GM23338 (cell line): Measurements from ENCODE around the gene UGGT2. TPM values are rescaled to one million over a fixed set of nuclear protein-coding genes. Genes with fewer than 3 reads are reported as not detected.

Experiments used
- ATAC-seq: fragments of 200-7000 bp; cut with Tn5 transposase; 3 replicates; pipeline ENCODE4 v1.9.1; 2020
- DNase-seq: peaks from one replicate; pipeline ENCODE4 v3.0.0-alpha.2; 2015; ENCODE audit warnings: low spot score
- H2AFZ ChIP-seq: fragments of 200-600 bp; sonication (generic); 2 replicates; pipeline ENCODE4 v1.8.0; 2016; ENCODE audit warnings: antibody characterized with exemption, mild to moderate bottlenecking, moderate library complexity
- H3F3A ChIP-seq: fragments of 200-600 bp; sonication (generic); replicated peaks from 2 replicates; pipeline ENCODE4 v1.8.0; 2017; ENCODE audit warnings: antibody characterized with exemption, mixed run types, low read depth
- H3K27ac ChIP-seq: fragments of 200-600 bp; sonication (generic); 2 replicates; pipeline ENCODE4 v1.6.1; 2016; ENCODE audit warnings: low read depth
- H3K27me3 ChIP-seq: fragments of 200-600 bp; sonication (generic); 2 replicates; pipeline ENCODE4 v1.8.0; 2016; ENCODE audit warnings: mild to moderate bottlenecking, mixed run types, moderate library complexity; ENCODE audit not compliant: insufficient read depth
- H3K36me3 ChIP-seq: fragments of 200-600 bp; sonication (generic); 2 replicates; pipeline ENCODE4 v1.8.0; 2016; ENCODE audit warnings: mild to moderate bottlenecking; ENCODE audit not compliant: insufficient read depth
- H3K4me1 ChIP-seq: fragments of 200-600 bp; sonication (generic); 2 replicates; pipeline ENCODE4 v1.8.0; 2016; ENCODE audit warnings: mild to moderate bottlenecking, moderate library complexity; ENCODE audit not compliant: insufficient read depth
- H3K4me2 ChIP-seq: fragments of 200-600 bp; sonication (generic); 2 replicates; pipeline ENCODE4 v1.7.1; 2017; ENCODE audit warnings: mixed run types
- H3K4me3 ChIP-seq: fragments of 200-600 bp; sonication (generic); 2 replicates; pipeline ENCODE4 v1.6.1; 2016; ENCODE audit warnings: mixed run types
- H3K79me2 ChIP-seq: fragments of 200-600 bp; sonication (generic); replicated peaks from 2 replicates; pipeline ENCODE4 v1.8.0; 2017; ENCODE audit warnings: mild to moderate bottlenecking; ENCODE audit not compliant: insufficient read depth
- H3K9me2 ChIP-seq: fragments of 200-600 bp; sonication (generic); 2 replicates; pipeline ENCODE4 v1.8.0; 2017; ENCODE audit not compliant: insufficient read depth
- H4K20me1 ChIP-seq: fragments of 200-600 bp; sonication (generic); replicated peaks from 2 replicates; pipeline ENCODE4 v1.8.0; 2017; ENCODE audit warnings: mild to moderate bottlenecking; ENCODE audit not compliant: insufficient read depth
- H3K27ac Mint-ChIP-seq: 2 replicates; pipeline ENCODE4 v1.8.0; 2020; ENCODE audit warnings: inconsistent platforms, mild to moderate bottlenecking, moderate library complexity, mixed read lengths
- H3K27me3 Mint-ChIP-seq: 3 replicates; pipeline ENCODE4 v1.8.0; 2022; ENCODE audit warnings: low read depth, mild to moderate bottlenecking, moderate library complexity, mixed read lengths, inconsistent platforms; ENCODE audit not compliant: insufficient read depth, poor library complexity
- H3K36me3 Mint-ChIP-seq: 3 replicates; pipeline ENCODE4 v1.8.0; 2021; ENCODE audit warnings: low read depth, mild to moderate bottlenecking, inconsistent platforms, moderate library complexity, mixed read lengths
- H3K4me1 Mint-ChIP-seq: 3 replicates; pipeline ENCODE4 v1.8.0; 2020; ENCODE audit warnings: mild to moderate bottlenecking, inconsistent platforms, mixed read lengths
- H3K4me3 Mint-ChIP-seq: 3 replicates; pipeline ENCODE4 v1.8.0; 2021; ENCODE audit warnings: moderate library complexity, mild to moderate bottlenecking, inconsistent platforms, mixed read lengths
- H3K9me3 Mint-ChIP-seq: 3 replicates; pipeline ENCODE4 v1.8.0; 2020; ENCODE audit warnings: moderate library complexity, mild to moderate bottlenecking, inconsistent platforms, mixed read lengths
- CTCF ChIP-seq, 2 experiments: fragments of 200-600 bp in 1 of 2; sonication (generic) in 1 of 2; conservative IDR thresholded peaks; 2 replicates each; pipeline versions ENCODE4 v1.5.1 to v1.6.1; 2016 to 2017; ENCODE audit warnings: antibody characterized with exemption in 2 of 2, low read depth in 2 of 2, mild to moderate bottlenecking in 2 of 2, moderate library complexity in 1 of 2
- EZH2 ChIP-seq: fragments of 200-600 bp; sonication (generic); IDR thresholded peaks from one replicate; pipeline ENCODE4 v1.8.0; 2017; ENCODE audit warnings: antibody characterized with exemption, mild to moderate bottlenecking, low read depth; ENCODE audit not compliant: unreplicated experiment
- REST ChIP-seq: IDR thresholded peaks from one replicate; pipeline ENCODE4 v1.6.1; 2018; ENCODE audit warnings: antibody characterized with exemption; ENCODE audit not compliant: unreplicated experiment
- ZNF114 ChIP-seq: fragments of 250-450 bp; sonication (Bioruptor Pico); IDR thresholded peaks from 2 replicates; pipeline ENCODE4 v1.5.0; 2020; ENCODE audit warnings: mild to moderate bottlenecking, moderate library complexity
- ZNF462 ChIP-seq: fragments of 250-450 bp; sonication (Bioruptor Pico); IDR thresholded peaks from 2 replicates; pipeline ENCODE4 v1.5.0; 2020; ENCODE audit warnings: mild to moderate bottlenecking, moderate library complexity
- polyA plus RNA-seq: library from polyadenylated mRNA; unstranded; fragments of >200 nt; fragmentation: Nextera tagmentation; extraction: Ambion mirVana; gene quantifications from 2 replicates; pipeline ENCODE4 v1.2.1, GENCODE V29; 2016
- total RNA-seq: library from RNA; depleted of rRNA; stranded (reverse); fragments of >200 nt; shearing (Covaris generic); gene quantifications from 2 replicates; pipeline ENCODE4 v1.2.3, GENCODE V29; 2014

Gene UGGT2
- total and polyA plus RNA-seq, 2 experiments from 2014 or later, result 44.0 to 60.5 TPM

GRCh38 chr13:95937714-95938320 lies 115.4 kb downstream of the UGGT2 start:
- Histone ChIP-seq H3K79me2 (no peaks in the 10 kb centered on the region), H4K20me1 (no peaks in the 10 kb centered on the region), H3K36me3 (peaks cover 18% of the 10 kb centered on the region; the same call in 1 of the 2 replicates), H3K4me3 (no peak overlapping the region), H3K4me1 (no peaks in the 10 kb centered on the region), H3K4me2 (no peak overlapping the region), H3F3A (no peaks in the 10 kb centered on the region), H2AFZ (no peak overlapping the region), H3K27ac (no peak overlapping the region), H3K9me2 (no peaks in the 10 kb centered on the region; the same call in 1 of the 2 replicates), H3K27me3 (no peaks in the 10 kb centered on the region)
- H3K27ac Mint-ChIP-seq, result no peak overlapping the region
- peaks cover 4% of the 10 kb centered on the region; the same call in 2 of the 3 replicates for H3K4me1 Mint-ChIP-seq
- ATAC-seq, result no peak
- H3K36me3 Mint-ChIP-seq, result peaks cover 64% of the 10 kb centered on the region
- H3K9me3 Mint-ChIP-seq, result peaks cover 28% of the 10 kb centered on the region
- TF ChIP-seq EZH2 (no peak), ZNF114 (CRISPR knock-in tag) (no peak), CTCF (conservative IDR thresholded peaks at IDR 0.05; ENCODE audit: low read depth in 2 of 2) (no peak), ZNF462 (CRISPR knock-in tag) (no peak), REST (no peak)
- DNase-seq, result no peak
- peaks cover 2% of the 10 kb centered on the region for H3K27me3 Mint-ChIP-seq
- no peak overlapping the region for H3K4me3 Mint-ChIP-seq
